BJ (cell line): Measurements from ENCODE around the gene TTYH1. TPM values are rescaled to one million over a fixed set of nuclear protein-coding genes. Genes with fewer than 3 reads are reported as not detected.

Experiments used
- CTCF ChIA-PET: fragments of 350-600 bp; formaldehyde crosslinking; extraction: SDS; loops from one replicate; lab custom pipeline; 2021; ENCODE audit warnings: antibody characterized with exemption, inconsistent platforms; lab: Yijun Ruan, JAX
- POLR2A ChIA-PET: fragments of 300-600 bp; sonication (Branson Sonifier 250); formaldehyde crosslinking; extraction: SDS; loops from one replicate; lab custom pipeline; 2021; ENCODE audit warnings: antibody characterized with exemption; lab: Charles Lee
- DNase-seq: peaks from one replicate; pipeline ENCODE4 v3.0.0-alpha.2; 2011; ENCODE audit warnings: low read depth
- H3K27me3 ChIP-seq: 2 replicates; pipeline ENCODE4 v1.6.0; 2011; ENCODE audit warnings: low read length; ENCODE audit not compliant: control insufficient read depth, insufficient read depth
- H3K36me3 ChIP-seq: 2 replicates; pipeline ENCODE4 v1.5.1; 2011; ENCODE audit warnings: low read length; ENCODE audit not compliant: control insufficient read depth, insufficient read depth
- H3K4me3 ChIP-seq: 2 replicates; pipeline ENCODE4 v1.5.1; 2011; ENCODE audit warnings: low read depth, mild to moderate bottlenecking, control low read depth, low read length
- polyA plus RNA-seq: library from polyadenylated mRNA; depleted of rRNA; stranded (reverse); fragments of >200 nt; gene quantifications from 2 replicates; pipeline ENCODE4 v1.2.3, GENCODE V29; 2011
- TF ChIP-seq, protein P1 (sequence below): IDR thresholded peaks from 2 replicates; pipeline ENCODE4 v1.5.1; 2011; ENCODE audit warnings: low read depth, mild to moderate bottlenecking, control low read depth, inconsistent platforms, low read length, moderate library complexity; ENCODE audit not compliant: insufficient read depth

The TTYH1 gene
- polyA plus RNA-seq, 1 experiment: not detected

- ChIA-PET CTCF (interaction anchor here (0.9 kb wide), 1 partner anchor 27 kb away, joined by 4 read pairs; no protein-coding TSS in a partner anchor), POLR2A (no interaction called here)
- no peak overlapping the region for H3K4me3 ChIP-seq
- no peaks in the 10 kb centered on the region for H3K36me3 ChIP-seq
- TF ChIP-seq, protein P1, sequence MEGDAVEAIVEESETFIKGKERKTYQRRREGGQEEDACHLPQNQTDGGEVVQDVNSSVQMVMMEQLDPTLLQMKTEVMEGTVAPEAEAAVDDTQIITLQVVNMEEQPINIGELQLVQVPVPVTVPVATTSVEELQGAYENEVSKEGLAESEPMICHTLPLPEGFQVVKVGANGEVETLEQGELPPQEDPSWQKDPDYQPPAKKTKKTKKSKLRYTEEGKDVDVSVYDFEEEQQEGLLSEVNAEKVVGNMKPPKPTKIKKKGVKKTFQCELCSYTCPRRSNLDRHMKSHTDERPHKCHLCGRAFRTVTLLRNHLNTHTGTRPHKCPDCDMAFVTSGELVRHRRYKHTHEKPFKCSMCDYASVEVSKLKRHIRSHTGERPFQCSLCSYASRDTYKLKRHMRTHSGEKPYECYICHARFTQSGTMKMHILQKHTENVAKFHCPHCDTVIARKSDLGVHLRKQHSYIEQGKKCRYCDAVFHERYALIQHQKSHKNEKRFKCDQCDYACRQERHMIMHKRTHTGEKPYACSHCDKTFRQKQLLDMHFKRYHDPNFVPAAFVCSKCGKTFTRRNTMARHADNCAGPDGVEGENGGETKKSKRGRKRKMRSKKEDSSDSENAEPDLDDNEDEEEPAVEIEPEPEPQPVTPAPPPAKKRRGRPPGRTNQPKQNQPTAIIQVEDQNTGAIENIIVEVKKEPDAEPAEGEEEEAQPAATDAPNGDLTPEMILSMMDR: no peak
- H3K27me3 ChIP-seq: peaks cover 20% of the 10 kb centered on the region
- peak; percentile 2 for DNase-seq
These were observed 3.0 kb downstream of the TTYH1 start for GRCh38 chr19:54418030-54418929.

DNA sequence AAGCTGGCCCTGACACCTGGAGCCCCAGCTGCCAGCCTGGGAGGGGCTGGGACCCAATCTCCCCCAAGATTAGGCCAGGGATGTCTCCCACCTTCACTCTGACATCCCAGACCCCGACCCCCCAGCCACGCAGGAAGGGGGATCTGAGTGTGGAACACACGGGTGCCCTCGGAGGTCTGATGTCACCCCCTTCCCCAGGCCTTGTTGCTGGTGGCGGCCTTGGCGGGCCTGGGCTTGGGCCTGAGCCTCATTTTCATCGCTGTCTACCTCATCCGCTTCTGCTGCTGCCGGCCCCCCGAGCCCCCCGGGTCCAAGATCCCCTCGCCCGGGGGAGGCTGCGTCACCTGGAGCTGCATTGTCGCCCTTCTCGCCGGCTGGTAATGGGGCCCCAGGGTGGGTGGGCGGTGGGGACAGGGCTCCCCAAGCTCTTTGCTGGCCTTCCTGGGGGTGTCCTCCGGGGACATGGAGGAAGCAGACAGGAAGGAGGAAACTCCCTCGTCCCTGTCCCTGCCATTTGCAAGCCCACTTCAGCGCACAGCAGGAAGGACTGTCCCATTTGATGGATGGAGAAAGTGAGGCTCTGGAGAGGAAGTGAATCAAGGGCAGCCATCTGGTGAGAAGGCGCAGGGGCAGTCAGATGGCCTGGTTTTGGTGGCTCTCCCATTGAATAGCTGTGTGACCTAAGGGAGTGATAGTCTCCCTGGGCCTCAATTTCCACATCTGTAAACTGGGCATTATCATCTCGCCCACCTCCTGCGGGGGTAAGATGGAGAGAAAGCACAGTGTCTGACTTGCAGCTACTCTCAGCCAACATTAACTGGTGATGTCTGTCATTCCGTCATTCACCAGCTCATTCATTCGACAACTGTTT, 3.9 kb downstream of the TTYH1 start:
- Histone ChIP-seq H3K36me3 (no peaks in the 10 kb centered on the region), H3K4me3 (no peak overlapping the region), H3K27me3 (peaks cover 20% of the 10 kb centered on the region)
- ChIA-PET CTCF (interaction anchor here (0.9 kb wide), 1 partner anchor 28 kb away, joined by 4 read pairs; no protein-coding TSS in a partner anchor), POLR2A (no interaction called here)
- DNase-seq: no peak
- TF ChIP-seq, protein P1: no peak

- Histone ChIP-seq H3K36me3 (no peaks in the 10 kb centered on the region), H3K4me3 (no peak overlapping the region), H3K27me3 (peaks cover 20% of the 10 kb centered on the region)
- TF ChIP-seq, protein P1: no peak
- CTCF ChIA-PET: interaction anchor here (0.6 kb wide), 1 partner anchor 597 kb away, joined by 3 read pairs; no protein-coding TSS in a partner anchor
- POLR2A ChIA-PET: no interaction called here
- no peak for DNase-seq
These were observed 4.8 kb downstream of the TTYH1 start for GRCh38 chr19:54420068-54420382.

GRCh38 chr19:54420383-54421168, 5.3 kb downstream of the TTYH1 start:
- no peak overlapping the region for H3K4me3 ChIP-seq
- CTCF ChIA-PET: interaction anchor here (0.6 to 1.5 kb wide), 2 partner anchors 18 to 598 kb away, joined by 3 to 7 read pairs; no protein-coding TSS in a partner anchor
- H3K36me3 ChIP-seq: no peaks in the 10 kb centered on the region
- POLR2A ChIA-PET: no interaction called here
- TF ChIP-seq, protein P1: no peak
- DNase-seq: no peak
- H3K27me3 ChIP-seq: peaks cover 20% of the 10 kb centered on the region
